Epithelial cell of proximal tubule (primary cell): ENCODE measurements around the gene IDI1. TPM values are rescaled to one million over a fixed set of nuclear protein-coding genes. Genes with fewer than 3 reads are reported as not detected.
"Not testable (repeated sequence)": the region's sequence is repeated elsewhere in the genome, so short reads cannot be mapped to it uniquely, and the experiment has no call there.

ENCODE experiments used
- DNase-seq: peaks from one replicate; pipeline ENCODE4 v3.0.0-alpha.2; 2011; ENCODE audit warnings: low read depth
- H3K4me3 ChIP-seq: 2 replicates; pipeline ENCODE4 v1.5.1; 2011; ENCODE audit warnings: low read depth, mild to moderate bottlenecking, low read length
- total RNA-seq: library from RNA; depleted of rRNA; stranded (reverse); fragments of >200 nt; gene quantifications from 2 replicates; pipeline ENCODE4 v1.2.3, GENCODE V29; 2015
- TF ChIP-seq, protein P1 (sequence below): conservative IDR thresholded peaks from 2 replicates; pipeline ENCODE4 v1.5.1; 2012; ENCODE audit warnings: low read depth, mild to moderate bottlenecking, low read length

IDI1 gene
- total RNA-seq, 1 donor from 2014 or later, result 40.7 TPM

GRCh38 chr10:1074748-1075308 lies 25.9 kb upstream of the IDI1 start:
- DNase-seq, result no peak

GRCh38 chr10:1074052-1074747 lies 25.3 kb upstream of the IDI1 start:
- DNase-seq, result no peak
- TF ChIP-seq, protein P1, sequence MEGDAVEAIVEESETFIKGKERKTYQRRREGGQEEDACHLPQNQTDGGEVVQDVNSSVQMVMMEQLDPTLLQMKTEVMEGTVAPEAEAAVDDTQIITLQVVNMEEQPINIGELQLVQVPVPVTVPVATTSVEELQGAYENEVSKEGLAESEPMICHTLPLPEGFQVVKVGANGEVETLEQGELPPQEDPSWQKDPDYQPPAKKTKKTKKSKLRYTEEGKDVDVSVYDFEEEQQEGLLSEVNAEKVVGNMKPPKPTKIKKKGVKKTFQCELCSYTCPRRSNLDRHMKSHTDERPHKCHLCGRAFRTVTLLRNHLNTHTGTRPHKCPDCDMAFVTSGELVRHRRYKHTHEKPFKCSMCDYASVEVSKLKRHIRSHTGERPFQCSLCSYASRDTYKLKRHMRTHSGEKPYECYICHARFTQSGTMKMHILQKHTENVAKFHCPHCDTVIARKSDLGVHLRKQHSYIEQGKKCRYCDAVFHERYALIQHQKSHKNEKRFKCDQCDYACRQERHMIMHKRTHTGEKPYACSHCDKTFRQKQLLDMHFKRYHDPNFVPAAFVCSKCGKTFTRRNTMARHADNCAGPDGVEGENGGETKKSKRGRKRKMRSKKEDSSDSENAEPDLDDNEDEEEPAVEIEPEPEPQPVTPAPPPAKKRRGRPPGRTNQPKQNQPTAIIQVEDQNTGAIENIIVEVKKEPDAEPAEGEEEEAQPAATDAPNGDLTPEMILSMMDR, result peak; percentile 18
- H3K4me3 ChIP-seq, result no peak overlapping the region

More at GRCh38 chr10:1074748-1075308, 25.9 kb upstream of the IDI1 start:
- no peak overlapping the region for H3K4me3 ChIP-seq
- TF ChIP-seq, protein P1, result peak; percentile 45

- DNase-seq, result no peak
- no peak overlapping the region for H3K4me3 ChIP-seq
- TF ChIP-seq, protein P1, result no peak
Measured at GRCh38 chr10:1070919-1071318, 22.0 kb upstream of the IDI1 start.

DNA sequence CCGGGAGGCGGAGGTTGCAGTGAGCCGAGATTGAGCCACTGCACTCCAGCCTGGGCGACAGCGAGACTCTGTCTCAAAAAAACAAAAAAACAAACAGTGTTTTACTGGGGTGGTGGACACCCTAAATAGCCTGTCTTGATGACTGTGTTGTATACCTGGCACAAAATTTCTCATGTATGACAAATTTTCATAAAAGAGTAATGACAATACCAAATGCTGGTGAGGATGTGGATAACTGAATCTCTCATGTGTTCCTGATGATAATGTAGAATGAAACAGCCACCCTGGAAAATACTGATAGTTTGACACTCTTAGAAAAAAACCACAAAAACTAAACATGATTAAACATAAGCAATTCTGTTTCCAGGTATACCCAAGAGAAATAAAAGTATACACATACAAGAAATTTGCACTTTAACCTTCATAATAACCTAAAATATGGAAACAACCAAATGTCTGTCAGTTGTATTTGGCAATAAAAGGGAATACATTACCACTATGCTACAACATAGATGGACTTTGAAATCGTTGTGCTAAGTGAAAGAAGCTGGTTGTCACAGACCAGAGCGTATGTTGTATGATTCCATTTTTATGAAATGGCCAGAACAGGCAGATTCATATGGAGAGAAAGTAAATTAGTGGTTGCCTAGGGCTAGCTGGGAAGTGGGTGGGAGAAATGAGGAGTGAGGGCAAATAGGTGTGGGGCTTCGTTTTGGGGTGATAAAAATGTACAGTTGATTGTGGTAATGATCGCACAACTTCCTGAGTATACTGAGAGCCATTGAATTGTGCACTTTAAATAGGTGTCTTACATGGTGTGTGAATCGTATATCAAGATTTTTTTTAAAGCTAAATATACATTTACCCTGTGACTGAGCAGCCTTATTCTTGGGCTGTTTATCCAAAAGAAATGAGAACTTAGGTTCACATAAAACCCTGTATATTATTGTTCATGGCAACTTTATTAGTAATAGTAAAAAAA lies 19.8 kb upstream of the IDI1 start:
- no peak overlapping the region for H3K4me3 ChIP-seq
- no peak for DNase-seq
- TF ChIP-seq, protein P1, result no peak

DNA sequence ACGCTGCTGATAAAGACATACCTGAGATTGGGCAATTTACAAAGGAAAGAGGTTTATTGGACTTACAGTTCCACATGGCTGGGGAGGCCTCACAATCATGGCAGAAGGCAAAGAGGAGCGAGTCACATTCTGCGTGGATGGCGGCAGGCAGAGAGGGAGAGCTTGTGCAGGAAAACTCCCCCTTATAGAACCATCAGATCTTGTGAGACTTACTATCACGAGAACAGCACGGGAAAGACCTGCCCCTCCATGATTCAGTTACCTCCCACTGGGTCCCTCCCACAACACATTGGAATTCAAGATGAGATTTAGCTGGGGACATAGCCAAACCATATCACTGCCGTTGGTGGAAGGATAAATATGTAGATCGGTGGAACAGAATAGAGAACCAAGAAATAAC lies 17.8 kb upstream of the IDI1 start:
- not testable (repeated sequence) for H3K4me3 ChIP-seq, DNase-seq

- DNase-seq, result no peak
- H3K4me3 ChIP-seq, result no peak overlapping the region
- TF ChIP-seq, protein P1, result no peak
Measured at GRCh38 chr10:1064964-1065247, 16.0 kb upstream of the IDI1 start.

GRCh38 chr10:1063232-1063865 lies 14.4 kb upstream of the IDI1 start:
- TF ChIP-seq, protein P1, result no peak
- no peak for DNase-seq
- no peak overlapping the region for H3K4me3 ChIP-seq
